LNCaP clone FGC (cell line): ENCODE results near the gene PKHD1.

ENCODE experiments used
- DNase-seq: peaks from one replicate; pipeline ENCODE4 v3.0.0-alpha.2; 2011; ENCODE audit warnings: low read depth
- H3K4me3 ChIP-seq: 2 replicates; pipeline ENCODE4 v1.5.1; 2011; ENCODE audit warnings: mild to moderate bottlenecking, low read depth, low read length, control low read depth
- TF ChIP-seq, protein P1 (sequence below): IDR thresholded peaks from 2 replicates; pipeline ENCODE4 v1.5.1; 2012; ENCODE audit warnings: mild to moderate bottlenecking; ENCODE audit not compliant: control insufficient read depth, insufficient read depth; ENCODE audit errors: extremely low read depth

PKHD1 gene

DNA sequence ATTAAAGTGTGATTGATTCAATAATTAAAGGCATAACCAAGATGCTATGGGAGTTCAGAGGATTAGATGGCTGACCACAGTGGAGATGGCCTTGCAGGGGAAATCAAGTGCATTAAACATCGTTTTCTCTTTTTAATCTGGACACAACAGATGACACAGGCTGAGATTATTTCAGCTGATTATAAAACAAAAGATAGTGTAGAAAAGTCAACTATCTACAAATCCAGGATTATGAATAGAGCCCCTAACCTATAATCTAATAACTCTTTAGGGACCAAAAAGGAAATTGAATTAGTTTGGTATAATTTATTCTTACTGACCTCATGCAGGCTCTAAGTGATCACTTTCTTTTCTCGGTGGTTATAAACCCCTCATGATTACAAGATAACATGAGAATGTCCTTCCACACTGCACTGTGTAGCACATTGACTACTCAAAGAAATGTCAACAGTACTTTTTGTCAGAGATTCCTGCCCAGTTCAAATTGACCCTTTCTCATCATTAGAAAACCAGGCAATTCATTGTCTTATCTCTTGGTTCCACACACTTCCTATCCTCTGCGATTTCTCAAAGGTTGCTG is 122.1 kb downstream of the PKHD1 start:
- no peak for DNase-seq
- no peak overlapping the region for H3K4me3 ChIP-seq
- TF ChIP-seq, protein P1, sequence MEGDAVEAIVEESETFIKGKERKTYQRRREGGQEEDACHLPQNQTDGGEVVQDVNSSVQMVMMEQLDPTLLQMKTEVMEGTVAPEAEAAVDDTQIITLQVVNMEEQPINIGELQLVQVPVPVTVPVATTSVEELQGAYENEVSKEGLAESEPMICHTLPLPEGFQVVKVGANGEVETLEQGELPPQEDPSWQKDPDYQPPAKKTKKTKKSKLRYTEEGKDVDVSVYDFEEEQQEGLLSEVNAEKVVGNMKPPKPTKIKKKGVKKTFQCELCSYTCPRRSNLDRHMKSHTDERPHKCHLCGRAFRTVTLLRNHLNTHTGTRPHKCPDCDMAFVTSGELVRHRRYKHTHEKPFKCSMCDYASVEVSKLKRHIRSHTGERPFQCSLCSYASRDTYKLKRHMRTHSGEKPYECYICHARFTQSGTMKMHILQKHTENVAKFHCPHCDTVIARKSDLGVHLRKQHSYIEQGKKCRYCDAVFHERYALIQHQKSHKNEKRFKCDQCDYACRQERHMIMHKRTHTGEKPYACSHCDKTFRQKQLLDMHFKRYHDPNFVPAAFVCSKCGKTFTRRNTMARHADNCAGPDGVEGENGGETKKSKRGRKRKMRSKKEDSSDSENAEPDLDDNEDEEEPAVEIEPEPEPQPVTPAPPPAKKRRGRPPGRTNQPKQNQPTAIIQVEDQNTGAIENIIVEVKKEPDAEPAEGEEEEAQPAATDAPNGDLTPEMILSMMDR: no peak

DNA sequence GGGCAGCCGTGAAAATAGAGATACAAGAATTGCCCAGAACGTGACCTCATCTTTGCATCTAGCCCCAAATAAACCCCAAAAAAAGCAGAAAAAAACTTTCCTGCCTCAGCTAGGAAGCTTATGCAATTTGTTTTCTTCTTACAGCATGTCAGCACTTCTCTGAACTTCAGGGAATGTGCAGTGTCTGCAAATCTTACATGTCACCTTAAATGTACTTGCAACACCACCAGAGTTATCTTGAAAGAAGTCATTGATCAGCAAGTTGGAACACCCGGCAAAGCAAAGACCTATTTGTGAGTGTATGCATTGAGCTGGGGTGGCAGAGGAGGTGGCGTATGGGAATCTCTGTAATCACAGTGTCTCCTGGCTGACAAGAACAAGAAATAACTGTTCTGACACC is 123.4 kb downstream of the PKHD1 start:
- DNase-seq: no peak
- TF ChIP-seq, protein P1: no peak
- H3K4me3 ChIP-seq: no peak overlapping the region

DNA sequence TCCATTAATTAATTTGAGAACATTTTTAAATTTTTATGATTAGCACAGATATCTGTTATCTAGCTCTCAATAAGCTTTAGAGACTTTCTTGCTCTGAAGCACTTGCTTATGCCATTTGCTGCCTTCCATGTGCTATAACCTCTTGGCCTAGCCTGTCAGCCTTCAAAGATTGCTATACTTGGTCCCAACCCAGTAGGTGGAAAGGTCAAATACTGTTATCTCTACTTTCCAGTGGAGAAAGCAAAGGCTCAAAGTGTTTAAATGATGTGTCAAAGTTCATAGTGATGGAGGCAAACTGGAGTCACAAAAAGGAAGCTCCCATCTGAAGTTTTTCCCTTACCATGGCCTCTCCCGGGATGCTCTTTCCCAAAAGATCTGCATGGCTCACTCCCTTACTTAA is 125.1 kb downstream of the PKHD1 start:
- H3K4me3 ChIP-seq: no peak overlapping the region
- no peak for DNase-seq
- TF ChIP-seq, protein P1: no peak

DNA sequence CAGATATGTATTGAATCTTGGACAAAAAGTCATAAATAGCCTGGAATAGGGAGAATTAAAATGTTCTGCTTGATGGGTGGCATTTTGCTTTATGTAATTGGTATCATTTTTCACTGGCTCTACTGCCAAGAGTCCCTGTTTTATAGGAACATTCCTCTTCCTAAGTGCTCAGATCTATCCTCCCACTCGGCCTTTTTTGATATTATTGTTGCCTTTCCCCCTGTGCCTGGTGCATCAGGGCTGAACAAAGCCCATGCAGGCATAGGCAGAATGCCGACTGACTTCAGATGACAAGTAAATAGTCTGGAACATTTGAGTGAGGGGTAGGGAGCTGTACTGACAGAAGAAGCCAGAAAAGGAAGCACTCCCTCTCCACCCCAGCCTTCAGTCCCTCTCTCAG is 127.0 kb downstream of the PKHD1 start:
- TF ChIP-seq, protein P1: no peak
- DNase-seq: peak; percentile 30
- no peak overlapping the region for H3K4me3 ChIP-seq

DNA sequence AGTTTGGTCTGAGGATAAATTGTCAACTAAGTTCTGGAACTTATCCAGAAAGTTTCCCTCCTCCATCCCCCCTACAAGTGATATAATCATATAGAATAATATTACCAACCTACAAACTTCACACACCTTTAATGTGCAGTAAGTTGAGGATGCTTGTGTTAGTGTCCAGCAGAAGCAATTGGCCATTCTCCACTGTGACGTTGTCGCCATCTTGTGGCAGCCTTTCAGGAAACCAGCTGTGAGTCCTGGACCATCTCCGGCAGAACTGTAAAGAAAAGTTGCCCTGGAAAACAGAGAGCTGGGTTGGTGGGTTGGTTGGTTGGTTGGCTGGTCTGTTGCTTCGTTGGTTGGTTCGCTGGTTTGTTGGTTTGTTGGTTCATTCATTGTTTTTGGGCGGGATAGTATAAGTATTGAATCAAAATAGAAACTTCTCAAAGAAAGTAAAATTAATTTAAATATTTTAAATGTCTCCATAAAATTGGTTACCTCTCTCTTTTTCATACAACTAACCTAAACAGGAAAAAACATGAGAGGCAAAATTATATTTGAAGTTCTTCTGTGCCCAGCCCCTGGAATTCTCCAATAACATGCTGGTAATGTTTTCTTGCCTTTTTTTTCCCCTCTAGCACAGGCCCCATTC is 127.5 kb downstream of the PKHD1 start:
- no peak overlapping the region for H3K4me3 ChIP-seq
- DNase-seq: peak; percentile 59
- TF ChIP-seq, protein P1: peak; percentile 95

DNA sequence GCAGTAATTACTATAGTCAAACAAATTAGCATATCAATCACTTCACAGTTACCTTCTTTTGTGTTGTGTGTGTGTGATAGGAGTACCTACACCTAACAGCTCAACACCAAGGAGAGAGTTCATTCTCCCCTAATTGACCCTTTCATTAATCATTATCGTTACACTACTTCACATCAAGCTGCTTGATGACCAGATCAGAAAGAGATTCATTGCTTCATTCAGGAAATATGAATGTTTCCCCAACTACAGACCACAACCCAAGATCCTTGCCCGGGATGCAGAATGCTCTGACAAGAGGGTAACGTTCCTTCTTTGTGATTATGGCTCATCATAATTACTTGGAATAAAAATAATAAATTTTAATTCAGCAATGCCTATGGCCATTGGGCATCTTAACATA is 132.7 kb downstream of the PKHD1 start:
- TF ChIP-seq, protein P1: no peak
- no peak for DNase-seq
- no peak overlapping the region for H3K4me3 ChIP-seq

DNA sequence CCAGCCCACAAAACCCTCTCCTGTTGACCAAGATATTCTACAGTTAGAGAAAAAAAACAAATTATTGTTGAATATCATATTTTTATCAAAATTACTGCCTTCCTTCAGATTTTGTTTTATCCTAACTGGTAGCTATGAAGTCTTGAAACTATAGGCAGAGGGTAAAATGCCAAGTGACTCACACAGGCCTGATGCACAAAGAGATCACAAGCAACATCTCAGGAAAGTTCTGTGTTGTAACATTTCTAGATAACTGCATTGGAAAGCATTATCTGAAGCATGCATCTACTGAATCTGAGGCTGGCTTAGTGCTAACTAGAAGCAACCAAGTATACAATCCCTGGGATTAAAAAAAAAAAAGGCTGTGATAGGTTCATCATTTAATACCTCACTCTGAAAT is 134.2 kb downstream of the PKHD1 start:
- no peak overlapping the region for H3K4me3 ChIP-seq
- DNase-seq: no peak
- TF ChIP-seq, protein P1: no peak
